ENCODE results near the gene ACOD1.

DNA sequence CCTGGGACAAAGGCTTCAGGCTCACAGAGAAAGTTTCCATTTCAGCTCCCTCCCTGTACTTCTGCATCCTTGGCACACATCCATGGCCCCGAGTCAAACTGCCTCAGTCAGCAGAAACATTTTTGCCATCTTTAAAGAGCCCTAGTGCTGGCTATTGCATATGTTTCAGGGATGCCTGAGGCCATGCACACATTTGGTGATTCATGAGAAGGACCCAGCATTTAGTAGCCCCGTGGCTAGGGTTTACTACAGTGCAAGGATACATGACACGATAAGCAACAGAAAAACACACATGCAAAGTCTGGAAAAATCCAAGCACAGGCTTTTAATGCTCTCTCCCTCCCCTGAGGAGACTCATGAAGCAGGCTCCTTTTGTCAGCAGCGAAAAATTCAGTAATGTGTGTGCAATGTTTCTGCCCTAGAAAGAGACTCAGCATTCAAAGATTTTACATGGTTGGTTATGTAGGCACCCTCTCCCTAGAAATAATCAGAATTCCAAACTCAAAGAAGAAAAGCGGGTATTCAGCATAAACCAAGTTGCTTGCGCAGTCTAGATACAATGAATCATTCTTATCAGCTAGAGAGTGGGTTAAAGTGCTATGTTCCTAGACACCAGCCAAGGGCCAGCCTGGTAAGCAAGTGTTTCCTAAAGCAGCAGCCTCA is 17.6 kb downstream of the ACOD1 start:
- no peak for TF ChIP-seq POLR2A (IDR thresholded peaks at IDR 0.05; ENCODE audit: low read depth, low read length)
- TF ChIP-seq RAD21 (IDR thresholded peaks at IDR 0.05; ENCODE audit: insufficient read depth, low read depth, low read length), result no peak
- no peak for TF ChIP-seq TAF1 (IDR thresholded peaks at IDR 0.05; ENCODE audit: borderline replicate concordance, low read depth, low read length)
- no peak for TF ChIP-seq YY1 (IDR thresholded peaks at IDR 0.05; ENCODE audit: low read depth, low read length)
- TF ChIP-seq BHLHE40 (IDR thresholded peaks at IDR 0.05; ENCODE audit: borderline replicate concordance in 1 of 2, low read depth in 2 of 2, low read length in 1 of 2), result no peak
- no peak for TF ChIP-seq ESRRA (IDR thresholded peaks at IDR 0.05; ENCODE audit: low read length)
- TF ChIP-seq, protein P1, sequence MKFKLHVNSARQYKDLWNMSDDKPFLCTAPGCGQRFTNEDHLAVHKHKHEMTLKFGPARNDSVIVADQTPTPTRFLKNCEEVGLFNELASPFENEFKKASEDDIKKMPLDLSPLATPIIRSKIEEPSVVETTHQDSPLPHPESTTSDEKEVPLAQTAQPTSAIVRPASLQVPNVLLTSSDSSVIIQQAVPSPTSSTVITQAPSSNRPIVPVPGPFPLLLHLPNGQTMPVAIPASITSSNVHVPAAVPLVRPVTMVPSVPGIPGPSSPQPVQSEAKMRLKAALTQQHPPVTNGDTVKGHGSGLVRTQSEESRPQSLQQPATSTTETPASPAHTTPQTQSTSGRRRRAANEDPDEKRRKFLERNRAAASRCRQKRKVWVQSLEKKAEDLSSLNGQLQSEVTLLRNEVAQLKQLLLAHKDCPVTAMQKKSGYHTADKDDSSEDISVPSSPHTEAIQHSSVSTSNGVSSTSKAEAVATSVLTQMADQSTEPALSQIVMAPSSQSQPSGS (IDR thresholded peaks at IDR 0.05; ENCODE audit: low read length), result no peak
- TF ChIP-seq, protein P2, sequence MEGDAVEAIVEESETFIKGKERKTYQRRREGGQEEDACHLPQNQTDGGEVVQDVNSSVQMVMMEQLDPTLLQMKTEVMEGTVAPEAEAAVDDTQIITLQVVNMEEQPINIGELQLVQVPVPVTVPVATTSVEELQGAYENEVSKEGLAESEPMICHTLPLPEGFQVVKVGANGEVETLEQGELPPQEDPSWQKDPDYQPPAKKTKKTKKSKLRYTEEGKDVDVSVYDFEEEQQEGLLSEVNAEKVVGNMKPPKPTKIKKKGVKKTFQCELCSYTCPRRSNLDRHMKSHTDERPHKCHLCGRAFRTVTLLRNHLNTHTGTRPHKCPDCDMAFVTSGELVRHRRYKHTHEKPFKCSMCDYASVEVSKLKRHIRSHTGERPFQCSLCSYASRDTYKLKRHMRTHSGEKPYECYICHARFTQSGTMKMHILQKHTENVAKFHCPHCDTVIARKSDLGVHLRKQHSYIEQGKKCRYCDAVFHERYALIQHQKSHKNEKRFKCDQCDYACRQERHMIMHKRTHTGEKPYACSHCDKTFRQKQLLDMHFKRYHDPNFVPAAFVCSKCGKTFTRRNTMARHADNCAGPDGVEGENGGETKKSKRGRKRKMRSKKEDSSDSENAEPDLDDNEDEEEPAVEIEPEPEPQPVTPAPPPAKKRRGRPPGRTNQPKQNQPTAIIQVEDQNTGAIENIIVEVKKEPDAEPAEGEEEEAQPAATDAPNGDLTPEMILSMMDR (IDR thresholded peaks at IDR 0.05 in 2 of 3, conservative IDR thresholded peaks at IDR 0.05 in 1 of 3; ENCODE audit: control insufficient read depth in 2 of 3, extremely low read depth in 1 of 3, insufficient read depth in 1 of 3, low read depth in 3 of 3, low read length in 3 of 3), result no peak
- TF ChIP-seq, protein P3, sequence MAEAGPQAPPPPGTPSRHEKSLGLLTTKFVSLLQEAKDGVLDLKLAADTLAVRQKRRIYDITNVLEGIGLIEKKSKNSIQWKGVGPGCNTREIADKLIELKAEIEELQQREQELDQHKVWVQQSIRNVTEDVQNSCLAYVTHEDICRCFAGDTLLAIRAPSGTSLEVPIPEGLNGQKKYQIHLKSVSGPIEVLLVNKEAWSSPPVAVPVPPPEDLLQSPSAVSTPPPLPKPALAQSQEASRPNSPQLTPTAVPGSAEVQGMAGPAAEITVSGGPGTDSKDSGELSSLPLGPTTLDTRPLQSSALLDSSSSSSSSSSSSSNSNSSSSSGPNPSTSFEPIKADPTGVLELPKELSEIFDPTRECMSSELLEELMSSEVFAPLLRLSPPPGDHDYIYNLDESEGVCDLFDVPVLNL (IDR thresholded peaks at IDR 0.05; ENCODE audit: low read depth, low read length), result no peak

All from GM12878 (cell line).